Endothelial cell of coronary artery (primary cell): ENCODE results near the gene GRIA4. TPM values are rescaled to one million over a fixed set of nuclear protein-coding genes. Genes with fewer than 3 reads are reported as not detected.

Experiments used
- total RNA-seq: library from RNA; depleted of rRNA; stranded (reverse); fragments of >200 nt; gene quantifications from 2 replicates; pipeline ENCODE4 v1.2.3, GENCODE V29; 2014

GRIA4 gene
- total RNA-seq = not detected in 2 replicates

GRCh38 chr11:105609832-105610781 is at the start of gene GRIA4:
GRIA4 (plus strand) TSS chr11:105610073; CDS start chr11:105610998, 925 bp downstream.

GRCh38 chr11:106021967-106022794 is 412.3 kb downstream of the GRIA4 start, which contains the start of gene MSANTD4:
MSANTD4 (minus strand) TSS chr11:106022240; CDS start chr11:106010917, 11,323 bp downstream.

